T-helper 9 cell (primary cell): ENCODE measurements around the gene ESM1.

Experiments used
- DNase-seq: peaks from one replicate; pipeline ENCODE4 v3.0.0-alpha.2; 2020

The ESM1 gene

DNA sequence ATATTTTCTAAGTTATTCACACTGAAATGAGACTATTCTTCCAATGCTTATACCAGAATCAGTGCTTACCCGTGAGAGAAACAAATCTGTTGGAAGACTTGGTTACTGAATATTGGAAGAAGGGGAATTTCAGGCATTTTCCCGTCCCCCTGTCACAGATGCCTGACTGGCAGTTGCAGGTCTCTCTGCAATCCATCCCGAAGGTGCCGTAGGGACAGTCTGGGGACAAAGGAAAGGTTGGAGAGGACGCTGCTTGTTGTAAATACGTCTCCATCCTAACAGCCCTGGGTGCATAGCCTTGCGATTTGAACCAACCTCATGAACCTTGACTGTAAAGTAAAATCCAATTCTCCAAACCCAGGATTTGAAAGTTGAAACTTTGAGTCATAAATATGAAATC lies 3.5 kb downstream of the ESM1 start:
- DNase-seq, result no peak

DNA sequence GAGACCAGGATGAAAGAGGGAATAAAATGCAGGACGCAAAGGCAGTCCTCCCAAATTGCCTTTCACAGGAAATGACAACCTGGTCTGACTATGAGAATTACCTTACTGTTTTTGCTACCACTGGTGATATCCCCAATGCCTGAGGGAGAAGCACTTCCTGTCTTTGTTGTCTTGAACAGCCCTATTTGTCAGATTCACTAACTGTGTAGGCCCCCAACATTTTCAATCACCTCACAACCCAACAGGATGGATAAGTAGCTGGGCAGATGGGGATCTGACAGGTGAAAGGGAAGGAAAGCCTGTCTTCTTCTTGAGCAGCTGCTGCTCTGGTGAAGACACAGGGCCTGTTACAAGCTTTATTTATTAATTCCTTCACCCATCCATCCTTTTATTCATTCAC lies 9.7 kb downstream of the ESM1 start:
- no peak for DNase-seq

- DNase-seq, result no peak
Observed at GRCh38 chr5:54969856-54970828, 15.3 kb downstream of the ESM1 start.

GRCh38 chr5:54969242-54969641 lies 16.2 kb downstream of the ESM1 start:
- no peak for DNase-seq

- DNase-seq, result no peak
Observed at GRCh38 chr5:54965806-54966205, 19.6 kb downstream of the ESM1 start.

GRCh38 chr5:54964405-54964804 lies 21.0 kb downstream of the ESM1 start:
- no peak for DNase-seq

DNA sequence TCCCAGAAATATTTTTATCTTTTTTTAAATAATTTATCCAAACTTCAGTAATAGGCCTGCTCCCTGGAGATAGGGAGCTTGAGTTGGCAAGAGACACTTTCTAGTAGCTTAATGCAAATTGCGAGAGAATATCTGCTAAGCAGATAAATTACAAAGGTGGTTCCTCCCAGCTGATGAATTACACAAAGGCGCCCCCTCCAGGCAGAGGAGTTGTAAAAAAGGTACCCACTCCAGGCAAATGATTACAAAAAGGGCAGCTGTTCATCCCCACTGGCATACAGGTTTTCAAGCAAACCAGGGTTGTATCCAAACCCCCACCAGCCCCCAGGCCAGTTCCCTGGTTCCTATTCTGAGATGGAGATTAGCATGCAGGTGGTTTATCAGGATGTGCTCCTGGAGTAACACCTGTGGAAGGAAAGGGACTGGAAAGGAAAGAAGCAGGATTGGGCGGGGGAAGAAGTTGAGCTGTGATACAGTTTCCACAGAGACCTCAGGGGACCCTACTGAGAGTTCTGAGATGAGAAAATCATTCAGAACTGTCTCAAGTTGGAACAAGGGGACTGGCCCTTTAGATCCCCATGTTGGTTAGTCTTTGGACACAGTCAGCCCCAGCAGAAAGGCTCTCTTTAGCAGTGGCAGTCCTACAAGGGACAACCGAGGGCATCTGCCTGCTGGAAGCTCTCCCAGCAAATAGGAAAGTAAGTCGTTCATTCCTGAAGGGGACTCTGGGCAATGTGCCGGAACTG lies 25.5 kb downstream of the ESM1 start:
- no peak for DNase-seq

DNA sequence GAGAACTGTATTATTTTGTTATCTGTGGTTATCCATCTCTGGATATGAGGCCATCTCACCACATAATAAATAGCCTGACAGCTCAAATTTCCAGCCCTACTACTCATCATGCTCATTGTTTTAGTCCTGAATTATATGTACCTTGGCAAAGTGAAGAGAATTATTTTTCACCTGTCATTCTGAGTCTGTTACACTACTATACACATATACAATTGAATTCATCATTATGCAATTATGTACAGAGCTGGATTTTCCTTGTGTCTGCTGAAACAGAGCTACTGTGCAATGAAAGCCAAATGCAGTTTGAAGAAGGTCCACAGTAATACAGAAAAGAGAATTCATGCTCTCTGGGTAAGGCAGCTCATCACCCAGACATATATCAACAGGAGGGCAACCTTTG lies 28.5 kb downstream of the ESM1 start:
- DNase-seq, result no peak

- no peak for DNase-seq
Observed at GRCh38 chr5:54947187-54947586, 38.2 kb downstream of the ESM1 start.

GRCh38 chr5:54946306-54946819 lies 39.0 kb downstream of the ESM1 start:
- DNase-seq, result no peak

DNA sequence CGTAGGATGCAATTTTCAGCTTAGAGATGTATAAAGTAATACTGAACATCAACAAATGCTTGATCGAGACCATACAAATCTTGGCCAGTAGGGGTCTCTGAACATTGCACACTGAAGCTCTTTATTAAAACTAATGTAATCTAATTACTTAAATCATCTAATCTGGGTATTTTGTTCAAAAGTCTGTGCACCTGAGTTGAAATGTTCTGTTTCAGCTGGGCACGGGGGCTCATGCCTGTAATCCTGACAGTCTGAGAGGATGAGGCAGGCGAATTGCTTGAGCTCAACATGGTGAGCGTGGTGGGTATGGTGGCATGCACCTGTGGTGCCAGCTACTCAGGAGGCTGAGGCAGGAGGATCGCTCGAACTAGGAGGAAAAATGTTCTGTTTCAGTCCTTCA lies 41.0 kb downstream of the ESM1 start:
- peak; percentile 23 for DNase-seq

GRCh38 chr5:54942064-54942778 lies 43.2 kb downstream of the ESM1 start:
- no peak for DNase-seq

GRCh38 chr5:54936201-54936600 lies 49.2 kb downstream of the ESM1 start:
- DNase-seq, result no peak

DNA sequence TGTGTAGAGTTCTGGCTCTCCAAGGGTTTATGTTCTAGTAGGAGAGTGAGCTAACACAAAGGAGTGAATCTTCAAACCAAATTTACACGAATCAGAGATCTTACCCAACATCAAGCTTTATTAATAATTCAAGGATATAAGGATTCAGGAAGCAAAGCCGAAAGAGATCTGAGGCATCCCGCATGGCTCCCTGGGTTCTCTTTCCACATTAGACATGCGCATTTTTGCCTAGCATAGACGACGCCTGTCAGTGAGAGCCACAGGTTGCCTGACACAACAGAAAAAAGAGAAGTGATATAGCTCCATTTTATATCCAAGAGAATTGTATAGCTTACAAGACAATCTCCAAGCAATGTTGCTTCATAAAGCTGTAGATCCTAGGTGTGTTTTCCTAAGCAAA lies 52.6 kb downstream of the ESM1 start:
- DNase-seq, result no peak

DNA sequence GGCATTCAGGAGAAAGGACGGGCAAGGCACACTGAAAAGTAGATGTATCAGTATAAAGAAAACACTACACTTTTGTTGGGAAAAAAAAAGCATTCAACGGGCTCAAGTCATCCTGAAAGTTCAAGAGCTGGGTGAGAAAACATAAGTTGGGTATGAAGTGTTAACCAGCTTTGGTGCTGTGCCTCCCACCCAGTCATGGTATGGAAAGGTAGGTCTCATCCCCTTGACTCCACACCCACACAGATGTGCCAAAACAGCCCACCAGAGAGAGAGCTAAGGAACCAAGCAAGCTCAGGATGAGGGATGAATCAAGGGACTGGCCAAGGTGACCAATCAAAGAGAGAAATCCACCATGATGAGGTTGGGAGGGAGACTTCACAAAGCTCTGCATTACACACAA lies 54.7 kb downstream of the ESM1 start:
- no peak for DNase-seq
